HEK293 (cell line): Measurements from ENCODE around the gene PPP2R3C.

Experiments used
- PRDM1 ChIP-seq: fragments of 450-650 bp; formaldehyde crosslinking; IDR thresholded peaks from 2 replicates; pipeline ENCODE4; 2016; ENCODE audit warnings: missing biosample characterization, missing genetic modification characterization
- ZNF223 ChIP-seq: fragments of 450-650 bp; formaldehyde crosslinking; IDR thresholded peaks from 2 replicates; pipeline ENCODE4 v1.5.1; 2016; ENCODE audit warnings: missing biosample characterization, missing genetic modification characterization
- TF ChIP-seq, protein P1 (sequence below): fragments of 450-650 bp; formaldehyde crosslinking; IDR thresholded peaks from 2 replicates; pipeline ENCODE4 v1.5.1; 2016; ENCODE audit warnings: missing biosample characterization, missing genetic modification characterization
- TF ChIP-seq, protein P2 (sequence below): fragments of 450-650 bp; formaldehyde crosslinking; IDR thresholded peaks from 2 replicates; pipeline ENCODE4 v1.5.1; 2016; ENCODE audit warnings: missing biosample characterization, missing genetic modification characterization

DNA sequence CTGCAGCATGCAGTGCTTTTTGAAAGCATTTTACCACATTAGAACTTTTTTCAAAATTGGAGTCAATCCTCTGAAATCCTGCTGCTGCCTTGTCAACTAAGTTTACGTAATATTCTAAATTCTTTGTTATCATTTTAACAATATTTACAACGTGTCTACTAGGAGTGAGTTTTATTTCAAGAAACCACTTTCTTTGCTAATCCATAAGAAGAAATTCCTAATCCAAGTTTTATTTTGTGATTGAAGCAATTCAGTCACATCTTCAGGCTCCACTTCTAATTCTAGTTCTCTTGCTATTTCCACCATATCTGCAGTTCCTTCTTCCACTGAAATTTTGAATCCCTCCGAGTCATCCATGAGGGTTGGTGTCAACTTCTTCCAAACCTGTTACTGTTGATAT lies 25.9 kb upstream of the PPP2R3C start:
- TF ChIP-seq, protein P1, sequence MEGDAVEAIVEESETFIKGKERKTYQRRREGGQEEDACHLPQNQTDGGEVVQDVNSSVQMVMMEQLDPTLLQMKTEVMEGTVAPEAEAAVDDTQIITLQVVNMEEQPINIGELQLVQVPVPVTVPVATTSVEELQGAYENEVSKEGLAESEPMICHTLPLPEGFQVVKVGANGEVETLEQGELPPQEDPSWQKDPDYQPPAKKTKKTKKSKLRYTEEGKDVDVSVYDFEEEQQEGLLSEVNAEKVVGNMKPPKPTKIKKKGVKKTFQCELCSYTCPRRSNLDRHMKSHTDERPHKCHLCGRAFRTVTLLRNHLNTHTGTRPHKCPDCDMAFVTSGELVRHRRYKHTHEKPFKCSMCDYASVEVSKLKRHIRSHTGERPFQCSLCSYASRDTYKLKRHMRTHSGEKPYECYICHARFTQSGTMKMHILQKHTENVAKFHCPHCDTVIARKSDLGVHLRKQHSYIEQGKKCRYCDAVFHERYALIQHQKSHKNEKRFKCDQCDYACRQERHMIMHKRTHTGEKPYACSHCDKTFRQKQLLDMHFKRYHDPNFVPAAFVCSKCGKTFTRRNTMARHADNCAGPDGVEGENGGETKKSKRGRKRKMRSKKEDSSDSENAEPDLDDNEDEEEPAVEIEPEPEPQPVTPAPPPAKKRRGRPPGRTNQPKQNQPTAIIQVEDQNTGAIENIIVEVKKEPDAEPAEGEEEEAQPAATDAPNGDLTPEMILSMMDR, result no peak
- TF ChIP-seq, protein P2, sequence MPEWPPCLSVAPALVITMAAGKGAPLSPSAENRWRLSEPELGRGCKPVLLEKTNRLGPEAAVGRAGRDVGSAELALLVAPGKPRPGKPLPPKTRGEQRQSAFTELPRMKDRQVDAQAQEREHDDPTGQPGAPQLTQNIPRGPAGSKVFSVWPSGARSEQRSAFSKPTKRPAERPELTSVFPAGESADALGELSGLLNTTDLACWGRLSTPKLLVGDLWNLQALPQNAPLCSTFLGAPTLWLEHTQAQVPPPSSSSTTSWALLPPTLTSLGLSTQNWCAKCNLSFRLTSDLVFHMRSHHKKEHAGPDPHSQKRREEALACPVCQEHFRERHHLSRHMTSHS (tag by site-specific recombination), result no peak
- TF ChIP-seq PRDM1 (tag by site-specific recombination) (no peak), ZNF223 (no peak)
